Peyer's patch (tissue), 4 donors: ENCODE measurements around the gene MOCS1.
"Not testable (repeated sequence)": the region's sequence is repeated elsewhere in the genome, so short reads cannot be mapped to it uniquely, and the experiment has no call there.

Experiments
- CTCF ChIP-seq, 6 experiments: fragments of 450-650 bp in 4 of 6; fragments of 200-600 bp in 2 of 6; sonication (generic) in 1 of 6; IDR thresholded peaks; one replicate each; pipeline ENCODE4 v1.5.1; 2017 to 2019; ENCODE audit warnings: antibody characterized with exemption in 6 of 6, mild to moderate bottlenecking in 3 of 6, moderate library complexity in 1 of 6
- POLR2A ChIP-seq, 2 donors: fragments of 450-650 bp; IDR thresholded peaks; one replicate each; pipeline ENCODE4 v1.5.1; 2017; ENCODE audit warnings: antibody characterized with exemption in 2 of 2, mild to moderate bottlenecking in 2 of 2, moderate library complexity in 2 of 2

- TF ChIP-seq CTCF, POLR2A (IDR thresholded peaks at IDR 0.05): not testable (repeated sequence)
Observed at GRCh38 chr6:39971131-39971530, 36.9 kb upstream of the MOCS1 start.
